Measurements from ENCODE around the gene NOC4L.

DNA sequence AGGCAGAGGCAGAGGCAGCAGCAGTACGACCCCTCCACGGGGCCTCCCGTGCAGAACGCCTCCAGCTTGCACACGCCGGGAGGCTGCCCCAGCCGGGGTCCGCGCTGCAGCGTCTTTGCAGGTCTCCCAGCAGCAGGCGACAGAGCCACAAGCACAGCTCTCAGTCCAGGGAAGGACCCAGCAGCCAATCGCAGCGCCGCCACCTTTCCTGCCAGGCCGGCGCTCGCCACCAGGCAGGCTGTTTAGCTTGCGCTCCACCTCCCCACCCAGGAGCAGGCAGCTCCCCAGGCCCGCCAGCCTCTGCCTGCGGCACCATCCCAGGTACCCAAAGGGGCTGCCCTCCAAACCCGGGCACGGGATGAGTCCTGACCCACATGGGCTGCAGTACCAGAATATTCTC is 25.4 kb upstream of the NOC4L start:
- no peak for TF ChIP-seq POLR2A (IDR thresholded peaks at IDR 0.05; ENCODE audit: low read depth, low read length)
- TF ChIP-seq, protein P1, sequence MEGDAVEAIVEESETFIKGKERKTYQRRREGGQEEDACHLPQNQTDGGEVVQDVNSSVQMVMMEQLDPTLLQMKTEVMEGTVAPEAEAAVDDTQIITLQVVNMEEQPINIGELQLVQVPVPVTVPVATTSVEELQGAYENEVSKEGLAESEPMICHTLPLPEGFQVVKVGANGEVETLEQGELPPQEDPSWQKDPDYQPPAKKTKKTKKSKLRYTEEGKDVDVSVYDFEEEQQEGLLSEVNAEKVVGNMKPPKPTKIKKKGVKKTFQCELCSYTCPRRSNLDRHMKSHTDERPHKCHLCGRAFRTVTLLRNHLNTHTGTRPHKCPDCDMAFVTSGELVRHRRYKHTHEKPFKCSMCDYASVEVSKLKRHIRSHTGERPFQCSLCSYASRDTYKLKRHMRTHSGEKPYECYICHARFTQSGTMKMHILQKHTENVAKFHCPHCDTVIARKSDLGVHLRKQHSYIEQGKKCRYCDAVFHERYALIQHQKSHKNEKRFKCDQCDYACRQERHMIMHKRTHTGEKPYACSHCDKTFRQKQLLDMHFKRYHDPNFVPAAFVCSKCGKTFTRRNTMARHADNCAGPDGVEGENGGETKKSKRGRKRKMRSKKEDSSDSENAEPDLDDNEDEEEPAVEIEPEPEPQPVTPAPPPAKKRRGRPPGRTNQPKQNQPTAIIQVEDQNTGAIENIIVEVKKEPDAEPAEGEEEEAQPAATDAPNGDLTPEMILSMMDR (conservative IDR thresholded peaks at IDR 0.05; ENCODE audit: low read depth, low read length), result no peak
